Spleen (tissue), 11 donors: ENCODE measurements around the gene ATRN. TPM values are rescaled to one million over a fixed set of nuclear protein-coding genes. Genes with fewer than 3 reads are reported as not detected.

Experiments used
- DNase-seq: peaks from one replicate; pipeline ENCODE4 v3.0.0-alpha.2; 2020
- H3K27ac ChIP-seq, 8 donors: fragments of 200-600 bp; sonication (generic) in 7 of 8; 1 replicate in 4 of 8; 2 replicates in 4 of 8; pipeline versions ENCODE4 v1.5.0 to v1.8.0; 2016 to 2021; ENCODE audit warnings: inconsistent platforms in 4 of 8, mild to moderate bottlenecking in 4 of 8, moderate library complexity in 1 of 8
- H3K27me3 ChIP-seq, 7 donors: fragments of 200-600 bp; sonication (generic) in 6 of 7; replicated peaks in 1 of 7; 1 replicate in 4 of 7; 2 replicates in 3 of 7; pipeline versions ENCODE4 v1.5.0 to v1.8.0; 2016 to 2021; ENCODE audit warnings: inconsistent platforms in 3 of 7, mild to moderate bottlenecking in 1 of 7
- H3K36me3 ChIP-seq, 6 donors: fragments of 200-600 bp; sonication (generic) in 5 of 6; 1 replicate in 4 of 6; 2 replicates in 2 of 6; pipeline versions ENCODE4 v1.5.0 to v1.8.0; 2016 to 2021; ENCODE audit warnings: inconsistent platforms in 2 of 6
- H3K4me1 ChIP-seq, 6 donors: fragments of 200-600 bp; sonication (generic) in 5 of 6; 1 replicate in 3 of 6; 2 replicates in 3 of 6; pipeline versions ENCODE4 v1.5.0 to v1.8.0; 2016 to 2021; ENCODE audit warnings: inconsistent platforms in 3 of 6
- H3K4me3 ChIP-seq, 8 donors: fragments of 200-600 bp; sonication (generic) in 7 of 8; 1 replicate in 4 of 8; 2 replicates in 4 of 8; pipeline versions ENCODE4 v1.5.0 to v1.8.0; 2016 to 2021; ENCODE audit warnings: inconsistent platforms in 4 of 8, mild to moderate bottlenecking in 4 of 8, moderate library complexity in 2 of 8
- H3K9me3 ChIP-seq, 8 donors: fragments of 200-600 bp; sonication (generic) in 7 of 8; 1 replicate in 4 of 8; 2 replicates in 4 of 8; pipeline versions ENCODE4 v1.5.0 to v1.8.0; 2016 to 2021; ENCODE audit warnings: inconsistent platforms in 4 of 8
- CTCF ChIP-seq, 11 experiments: fragments of 200-600 bp in 7 of 11; fragments of 450-650 bp in 4 of 11; sonication (generic) in 4 of 11; IDR thresholded peaks in 8 of 11; conservative IDR thresholded peaks in 3 of 11; 1 replicate in 7 of 11; 2 replicates in 4 of 11; pipeline versions ENCODE4 v1.4.0 to v1.8.0; 2016 to 2021; ENCODE audit warnings: antibody characterized with exemption in 11 of 11, inconsistent platforms in 4 of 11, mild to moderate bottlenecking in 1 of 11
- POLR2A ChIP-seq, 3 donors: fragments of 450-650 bp; IDR thresholded peaks; one replicate each; pipeline ENCODE4 v1.5.1; 2017; ENCODE audit warnings: antibody characterized with exemption in 3 of 3, mild to moderate bottlenecking in 1 of 3
- POLR2AphosphoS5 ChIP-seq, 3 donors: sonication (generic); formaldehyde crosslinking; IDR thresholded peaks; one replicate each; pipeline ENCODE4 v1.5.1; 2017; ENCODE audit warnings: antibody characterized with exemption in 3 of 3
- WGBS, 5 donors: extraction: QIAGEN DNeasy Blood & Tissue Kit in 3 of 5; methylation state at CpG; one replicate each; pipeline versions ENCODE4 v1.1.5 to v1.1.7; 2013 to 2018; 5-methylcytosine and 5-hydroxymethylcytosine counted together
- intact Hi-C: fragments of 100-400 bp; cut with DNase I; formaldehyde crosslinking; loops from one replicate; pipeline ENCODE4 v1.15.0; 2023; ENCODE audit warnings: low total_unique reads
- polyA plus RNA-seq, 3 donors: library from polyadenylated mRNA; stranded (reverse); fragments of 200-250 nt; gene quantifications; one replicate each; pipeline ENCODE4 v1.2.1, GENCODE V29; 2013
- total RNA-seq, 7 donors: library from RNA; depleted of rRNA in 3 of 7; stranded (reverse); fragments of >200 nt in 3 of 7; fragmentation: NEBNext Ultra II Directional in 4 of 7; extraction: Animal tissue kit (Norgen Biotek cat#: 25700) in 4 of 7; gene quantifications; one replicate each; pipeline versions ENCODE4 v1.1.0 to v1.2.1, GENCODE V29; 2016 to 2021
- donor health status: healthy with polysubstance abuse.
- donor health status: DM: no; HTN: no; CAD: no; lungs with moderate emphysema.
- donor health status: DM: no; HTN: no; CAD: no.
- donor health status: Bipolar disorder and iron deficiency.
- donor health status: healthy.
- donor health status: DM: no; HTN: no; CAD: no.
- donor health status: DM: yes; HTN: yes; CAD: no.

Gene ATRN
- total and polyA plus RNA-seq, 10 donors: 1.8 to 49.9 (median 27.6) TPM

DNA sequence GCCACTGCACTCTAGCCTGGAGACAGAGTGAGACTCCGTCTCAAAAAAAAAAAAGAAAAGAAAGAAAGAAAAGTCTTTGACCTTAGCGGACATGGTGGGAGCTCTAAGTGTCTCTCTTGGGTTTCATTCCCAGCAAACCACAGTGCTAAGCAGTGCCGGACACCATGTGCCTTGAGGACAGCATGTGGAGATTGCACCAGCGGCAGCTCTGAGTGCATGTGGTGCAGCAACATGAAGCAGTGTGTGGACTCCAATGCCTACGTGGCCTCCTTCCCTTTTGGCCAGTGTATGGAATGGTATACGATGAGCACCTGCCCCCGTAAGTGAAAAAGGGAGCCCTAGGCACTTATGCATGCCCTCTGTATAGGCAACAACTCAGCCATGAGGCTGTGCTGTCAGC is 112.9 kb downstream of the ATRN start:
- Histone ChIP-seq H3K9me3 (no peaks in the 10 kb centered on the region), H3K4me3 (no peak overlapping the region), H3K36me3 (peaks cover 0 to 100% (median 53%) of the 10 kb centered on the region in 6 donors), H3K4me1 (no peaks in the 10 kb centered on the region), H3K27ac (no peak overlapping the region), H3K27me3 (no peaks in the 10 kb centered on the region)
- 84 to 98% (median 86%) methylated on average over 7 of the region's 7 CpGs for WGBS, 5 donors
- DNase-seq: no peak
- TF ChIP-seq POLR2AphosphoS5 (IDR thresholded peaks at IDR 0.05) (no peak), CTCF (IDR thresholded peaks at IDR 0.05 in 8 of 11, conservative IDR thresholded peaks at IDR 0.05 in 3 of 11) (no peak), POLR2A (IDR thresholded peaks at IDR 0.05) (no peak)
- intact Hi-C loops: no loop called here

GRCh38 chr20:3586093-3586492 is 115.3 kb downstream of the ATRN start:
- no peak for TF ChIP-seq POLR2A (IDR thresholded peaks at IDR 0.05)
- no peak for TF ChIP-seq POLR2AphosphoS5 (IDR thresholded peaks at IDR 0.05)
- TF ChIP-seq CTCF (IDR thresholded peaks at IDR 0.05 in 8 of 11, conservative IDR thresholded peaks at IDR 0.05 in 3 of 11): no peak
- no peak overlapping the region for H3K4me3 ChIP-seq
- no peak for DNase-seq
- 97 to 100% (median 98%) methylated on average over 1 of the region's 1 CpG for WGBS, 5 donors
- no peaks in the 10 kb centered on the region for H3K9me3 ChIP-seq
- H3K27me3 ChIP-seq: no peaks in the 10 kb centered on the region
- intact Hi-C loops: no loop called here
- peaks cover 0 to 100% (median 56%) of the 10 kb centered on the region in 6 donors for H3K36me3 ChIP-seq
- no peak overlapping the region for H3K27ac ChIP-seq
- H3K4me1 ChIP-seq: no peaks in the 10 kb centered on the region

- DNase-seq: no peak
- Histone ChIP-seq H3K9me3 (no peaks in the 10 kb centered on the region), H3K27ac (no peak overlapping the region), H3K4me1 (no peaks in the 10 kb centered on the region), H3K36me3 (peaks cover 3 to 100% (median 61%) of the 10 kb centered on the region in 6 donors), H3K4me3 (no peak overlapping the region), H3K27me3 (no peaks in the 10 kb centered on the region)
- TF ChIP-seq POLR2A (IDR thresholded peaks at IDR 0.05) (no peak), CTCF (IDR thresholded peaks at IDR 0.05 in 8 of 11, conservative IDR thresholded peaks at IDR 0.05 in 3 of 11) (no peak), POLR2AphosphoS5 (IDR thresholded peaks at IDR 0.05) (no peak)
- intact Hi-C loops: no loop called here
- WGBS, 5 donors: 93 to 100% (median 100%) methylated on average over 1 of the region's 1 CpG
Observed at GRCh38 chr20:3590164-3590563, 119.3 kb downstream of the ATRN start.

DNA sequence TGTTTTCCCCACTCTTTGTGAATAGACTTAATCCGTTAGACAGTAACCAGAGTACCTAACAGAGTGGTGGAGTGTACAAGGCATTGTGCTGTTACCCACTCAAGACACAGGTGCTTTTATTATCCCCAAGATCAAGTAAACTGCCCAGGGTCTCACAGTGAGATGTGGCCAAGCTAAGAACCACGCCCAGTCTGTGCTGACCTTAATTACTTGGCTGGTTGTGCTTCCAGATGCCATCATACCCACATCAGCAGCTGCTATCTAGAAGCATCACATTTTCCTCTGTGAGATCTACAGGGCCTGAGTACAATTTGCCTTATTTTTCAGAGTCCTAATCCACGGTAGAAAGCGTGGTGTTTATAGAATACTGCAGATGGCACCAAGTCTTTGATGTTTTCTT is 122.1 kb downstream of the ATRN start:
- no peak overlapping the region for H3K27ac ChIP-seq
- no peak overlapping the region for H3K4me3 ChIP-seq
- intact Hi-C loops: no loop called here
- no peaks in the 10 kb centered on the region for H3K4me1 ChIP-seq
- H3K27me3 ChIP-seq: no peaks in the 10 kb centered on the region
- 94 to 97% (median 96%) methylated on average over 4 of the region's 4 CpGs for WGBS, 5 donors
- H3K9me3 ChIP-seq: no peaks in the 10 kb centered on the region
- no peak for DNase-seq
- TF ChIP-seq POLR2AphosphoS5 (IDR thresholded peaks at IDR 0.05) (no peak), CTCF (IDR thresholded peaks at IDR 0.05 in 8 of 11, conservative IDR thresholded peaks at IDR 0.05 in 3 of 11) (no peak), POLR2A (IDR thresholded peaks at IDR 0.05) (no peak)
- peaks cover 3 to 100% (median 65%) of the 10 kb centered on the region in 6 donors for H3K36me3 ChIP-seq
